HepG2 (cell line): ENCODE measurements around the gene GNB3. TPM values are rescaled to one million over a fixed set of nuclear protein-coding genes. Genes with fewer than 3 reads are reported as not detected.

Source experiments
- ATAC-seq: fragments of 200-7000 bp; cut with Tn5 transposase; 3 replicates; pipeline ENCODE4 v1.9.1; 2020; ENCODE audit warnings: mild to moderate bottlenecking, moderate library complexity
- BruUV-seq: library from RNA; stranded (reverse); fragments of 400-500 nt; replicated peaks from 2 replicates; lab custom pipeline; 2021; lab: Mats Ljungman, UMichigan
- CTCF ChIA-PET: fragments of 300-600 bp; formaldehyde crosslinking; extraction: SDS; loops from one replicate; lab custom pipeline; 2021; ENCODE audit warnings: low total read pairs, inconsistent platforms, low intra/inter-chr PET ratio; lab: Yijun Ruan, JAX
- POLR2A ChIA-PET: fragments of 350-600 bp; sonication (Branson Sonifier 250); formaldehyde crosslinking; loops from one replicate; lab custom pipeline; 2020; ENCODE audit warnings: antibody characterized with exemption, inconsistent platforms; lab: Yijun Ruan, JAX
- DNase-seq: peaks from one replicate; pipeline ENCODE4 v3.0.0-alpha.2; 2015; ENCODE audit warnings: low spot score
- FAIRE-seq: peaks from 3 replicates; lab custom pipeline; 2011; peaks lifted over from hg19 to GRCh38; lab: Jason Lieb, UNC
- H2AFZ ChIP-seq: one replicate; pipeline ENCODE4 v1.6.1; 2011; ENCODE audit warnings: low read length, inconsistent platforms
- H3K27ac ChIP-seq: fragments of 300-600 bp; 3 replicates; pipeline ENCODE4 v1.8.0; 2011; ENCODE audit warnings: mixed run types, mild to moderate bottlenecking, mixed read lengths, low read length, inconsistent platforms; ENCODE audit not compliant: insufficient read depth; ENCODE audit errors: extremely low read length
- H3K27me3 ChIP-seq, 2 experiments: fragments of 200-600 bp in 1 of 2; 2 replicates in 1 of 2; 3 replicates in 1 of 2; pipeline versions ENCODE4 v1.6.0 to v1.8.0; 2011; ENCODE audit warnings: low read length in 2 of 2, mild to moderate bottlenecking in 2 of 2, moderate library complexity in 2 of 2, inconsistent platforms in 1 of 2; ENCODE audit not compliant: insufficient read depth in 2 of 2, control insufficient read depth in 1 of 2
- H3K36me3 ChIP-seq, 2 experiments: fragments of 200-600 bp in 1 of 2; replicated peaks in 1 of 2; 2 replicates in 1 of 2; 3 replicates in 1 of 2; pipeline versions ENCODE4 v1.5.1 to v1.8.0; 2011; ENCODE audit warnings: low read length in 2 of 2, inconsistent platforms in 1 of 2; ENCODE audit not compliant: insufficient read depth in 2 of 2, control insufficient read depth in 1 of 2
- H3K4me1 ChIP-seq: 2 replicates; pipeline ENCODE4 v1.5.1; 2012; ENCODE audit warnings: low read length, inconsistent platforms; ENCODE audit not compliant: insufficient read depth
- H3K4me2 ChIP-seq: 2 replicates; pipeline ENCODE4 v1.6.0; 2011; ENCODE audit warnings: low read depth, low read length, inconsistent platforms
- H3K4me3 ChIP-seq, 3 experiments: fragments of 200-600 bp in 1 of 3; sonication (generic), shearing (Covaris generic) in 1 of 3; replicated peaks in 1 of 3; 2 replicates each; pipeline ENCODE4 v1.5.1; 2011 to 2016; ENCODE audit warnings: low read length in 3 of 3, inconsistent platforms in 2 of 3, low read depth in 2 of 3, mild to moderate bottlenecking in 2 of 3, control low read depth in 1 of 3, mixed read lengths in 1 of 3; ENCODE audit not compliant: insufficient read depth in 1 of 3
- H3K79me2 ChIP-seq: one replicate; pipeline ENCODE4 v1.6.1; 2011; ENCODE audit warnings: low read length, inconsistent platforms; ENCODE audit not compliant: insufficient read depth
- H3K9ac ChIP-seq: 2 replicates; pipeline ENCODE4 v1.6.0; 2011; ENCODE audit warnings: mild to moderate bottlenecking, low read depth, low read length, inconsistent platforms; ENCODE audit not compliant: insufficient read depth
- H3K9me3 ChIP-seq: 2 replicates; pipeline ENCODE4 v1.5.1; 2012; ENCODE audit warnings: mild to moderate bottlenecking, low read length
- H4K20me1 ChIP-seq: 2 replicates; pipeline ENCODE4 v1.6.0; 2011; ENCODE audit warnings: inconsistent platforms, mild to moderate bottlenecking, low read length, moderate library complexity; ENCODE audit not compliant: insufficient read depth
- AGO2 ChIP-seq: fragments of 200-400 bp; formaldehyde crosslinking; optimal IDR thresholded peaks from 2 replicates; pipeline ENCODE3; 2017; ENCODE audit warnings: mild to moderate bottlenecking, low read depth, low read length, moderate library complexity
- EZH2 ChIP-seq: conservative IDR thresholded peaks from 2 replicates; pipeline ENCODE4 v1.6.1; 2012; ENCODE audit warnings: mild to moderate bottlenecking, low read depth, low read length, moderate library complexity
- FOSL2 ChIP-seq: sonication (generic); formaldehyde crosslinking; IDR thresholded peaks from 2 replicates; pipeline ENCODE4 v1.4.0; 2020; ENCODE audit warnings: missing genetic modification reagents
- FOXO4 ChIP-seq: sonication (generic); formaldehyde crosslinking; conservative IDR thresholded peaks from 2 replicates; pipeline ENCODE4 v1.8.1; 2023; ENCODE audit warnings: missing genetic modification reagents
- MBNL3 ChIP-seq: fragments of 250-450 bp; sonication (Bioruptor Pico); conservative IDR thresholded peaks from 2 replicates; pipeline ENCODE4 v1.8.0; 2022; ENCODE audit warnings: mild to moderate bottlenecking, inconsistent platforms
- MYNN ChIP-seq: sonication (generic); formaldehyde crosslinking; IDR thresholded peaks from 2 replicates; pipeline ENCODE4 v1.4.0; 2020; ENCODE audit warnings: mild to moderate bottlenecking, low read depth, missing genetic modification reagents
- RAD51 ChIP-seq: fragments of 450-650 bp; IDR thresholded peaks from 2 replicates; pipeline ENCODE4 v1.6.1; 2016; ENCODE audit warnings: borderline replicate concordance
- TAF15 ChIP-seq: fragments of 200-400 bp; formaldehyde crosslinking; IDR thresholded peaks from one replicate; pipeline ENCODE4 v1.6.1; 2018; ENCODE audit warnings: mild to moderate bottlenecking, low read depth, low read length; ENCODE audit not compliant: poor library complexity, severe bottlenecking
- U2AF1 ChIP-seq: fragments of 200-400 bp; formaldehyde crosslinking; optimal IDR thresholded peaks from 2 replicates; pipeline ENCODE3; 2017; ENCODE audit warnings: mild to moderate bottlenecking, low read depth, low read length
- ZFP36 ChIP-seq: fragments of 150-350 bp; IDR thresholded peaks from 2 replicates; pipeline ENCODE4 v1.6.1; 2018; ENCODE audit warnings: borderline replicate concordance, low read length, low read depth; ENCODE audit not compliant: partially characterized antibody
- ZNF317 ChIP-seq: sonication (generic); formaldehyde crosslinking; IDR thresholded peaks from 2 replicates; pipeline ENCODE4 v1.5.0; 2020; ENCODE audit warnings: mild to moderate bottlenecking, missing genetic modification reagents
- ZNF343 ChIP-seq: sonication (generic); formaldehyde crosslinking; IDR thresholded peaks from 2 replicates; pipeline ENCODE4 v1.4.0; 2020; ENCODE audit warnings: mild to moderate bottlenecking, missing genetic modification reagents
- ZNF605 ChIP-seq: sonication (generic); formaldehyde crosslinking; IDR thresholded peaks from 2 replicates; pipeline ENCODE4 v1.8.0; 2022; ENCODE audit warnings: mild to moderate bottlenecking, missing genetic modification reagents
- ZNF749 ChIP-seq: sonication (generic); formaldehyde crosslinking; IDR thresholded peaks from 2 replicates; pipeline ENCODE4 v1.8.0; 2022; ENCODE audit warnings: mild to moderate bottlenecking, missing genetic modification reagents, moderate library complexity, borderline replicate concordance
- ZNF790 ChIP-seq: sonication (generic); formaldehyde crosslinking; IDR thresholded peaks from 2 replicates; pipeline ENCODE4 v1.8.0; 2022; ENCODE audit warnings: missing genetic modification reagents, mild to moderate bottlenecking, borderline replicate concordance
- WGBS: methylation state at CpG from one replicate; pipeline ENCODE4 v1.1.6; 2017; ENCODE audit warnings: low lambda C conversion rate; 5-methylcytosine and 5-hydroxymethylcytosine counted together
- in situ Hi-C: cut with HindIII; loops from 2 replicates; pipeline ENCODE4 v1.10.0; 2017; ENCODE audit warnings: low pct_unique_long_range_greater_than_20kb; ENCODE audit not compliant: extremely low pct_ligation_motif_present
- intact Hi-C: fragments of 100-400 bp; cut with micrococcal nuclease; formaldehyde crosslinking; loops from one replicate; pipeline ENCODE4 v1.10.0; 2022; ENCODE audit not compliant: unreplicated experiment
- polyA plus RNA-seq, 8 experiments: library from polyadenylated mRNA; depleted of rRNA in 3 of 8; stranded (reverse) in 7 of 8; unstranded in 1 of 8; fragments of >200 nt; fragmentation: Illumina TruSeq in 4 of 8; extraction: Trizol in 4 of 8; gene quantifications; 2 replicates each; pipeline versions ENCODE4 v1.2.1 to v1.2.3, GENCODE V29; 2011 to 2016; ENCODE audit warnings: low read depth in 4 of 8, missing spikeins in 1 of 8, mixed read lengths in 1 of 8; ENCODE audit not compliant: insufficient read depth in 1 of 8
- total RNA-seq, 5 experiments: library from RNA; depleted of rRNA; stranded (reverse); fragments of >200 nt; fragmentation: Illumina TruSeq; extraction: Trizol; gene quantifications; 2 replicates each; pipeline ENCODE4 v1.2.3, GENCODE V29; 2016; ENCODE audit warnings: low read depth in 1 of 5
- TF ChIP-seq, protein P1 (sequence below): IDR thresholded peaks from 2 replicates; pipeline ENCODE4 v1.6.1; 2012; ENCODE audit warnings: inconsistent platforms
- TF ChIP-seq, protein P2 (sequence below): sonication (generic); formaldehyde crosslinking; IDR thresholded peaks from 2 replicates; pipeline ENCODE4 v1.5.0; 2020; ENCODE audit warnings: mild to moderate bottlenecking, low read depth, missing genetic modification reagents, borderline replicate concordance

GNB3 gene
- total and polyA plus RNA-seq, 2 of the 13 experiments (the other 11 are each of a cell fraction or from before 2014, with no cell fraction given), result 1.3 to 3.6 TPM

GRCh38 chr12:6839482-6840201, 1.1 kb upstream of the GNB3 start:
- H4K20me1 ChIP-seq, result no peaks in the 10 kb centered on the region
- TF ChIP-seq ZFP36 (no peak), RAD51 (no peak), U2AF1 (no peak), AGO2 (peak; percentile 32), ZNF790 (no peak), MYNN (CRISPR knock-in tag) (no peak)
- no TSS peak for BruUV-seq
- no peaks in the 10 kb centered on the region for H3K4me1 ChIP-seq
- no peaks in the 10 kb centered on the region for H3K79me2 ChIP-seq
- CTCF ChIA-PET, result no interaction called here
- in situ Hi-C loops (no loop called here), intact Hi-C loops (no loop called here)
- H3K9me3 ChIP-seq, result no peaks in the 10 kb centered on the region
- no peak for ATAC-seq
- H3K4me2 ChIP-seq, result no peak overlapping the region
- H3K9ac ChIP-seq, result no peak overlapping the region
- POLR2A ChIA-PET, result interaction anchor here (2.0 to 2.7 kb wide), 2 partner anchors 12 to 27 kb away, joined by 5 to 17 read pairs; partner anchors contain the start of genes CDCA3, TPI1 and USP5
- no peak overlapping the region for H2AFZ ChIP-seq
- H3K36me3 ChIP-seq, result peaks cover 10 to 19% of the 10 kb centered on the region in 2 experiments; a peak in 4 of 5 replicates
- 84% methylated on average over 7 of the region's 10 CpGs for whole genome bisulfite sequencing
- DNase-seq, result no peak
- no peaks in the 10 kb centered on the region for H3K27me3 ChIP-seq
- H3K4me3 ChIP-seq, result no peak overlapping the region
- no peak overlapping the region for H3K27ac ChIP-seq
- FAIRE-seq, result no peak

DNA sequence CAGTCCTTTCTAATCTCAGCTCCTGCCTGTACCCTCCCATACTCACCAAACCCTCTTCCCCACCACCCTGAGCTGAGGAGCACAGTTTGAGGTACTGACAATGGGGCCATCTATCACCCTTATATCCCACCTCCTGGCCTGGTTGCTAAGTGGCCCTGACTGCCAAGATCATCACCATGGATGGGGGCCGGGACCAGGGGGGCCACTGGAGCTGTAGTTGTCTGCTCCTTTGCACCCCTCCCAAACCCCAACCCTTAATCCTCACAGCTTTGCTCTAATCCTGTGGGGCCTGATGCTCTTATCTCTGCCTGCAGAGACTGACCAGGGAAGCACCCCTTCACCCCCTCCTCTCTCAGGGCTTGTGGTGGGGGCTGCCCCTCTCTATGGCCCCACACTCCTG, 395 bp upstream of the GNB3 start:
- ChIA-PET CTCF (no interaction called here), POLR2A (interaction anchor here (2.0 to 2.7 kb wide), 2 partner anchors 12 to 26 kb away, joined by 5 to 17 read pairs; partner anchors contain the start of genes CDCA3, TPI1 and USP5)
- FAIRE-seq, result no peak
- WGBS, result 100% methylated on average over 1 of the region's 1 CpG
- no peak overlapping the region for H3K9ac ChIP-seq
- intact Hi-C loops, result no loop called here
- BruUV-seq, result no TSS peak
- no peak overlapping the region for H3K4me3 ChIP-seq
- no peak overlapping the region for H3K27ac ChIP-seq
- in situ Hi-C loops, result no loop called here
- no peaks in the 10 kb centered on the region for H3K79me2 ChIP-seq
- no peaks in the 10 kb centered on the region for H3K9me3 ChIP-seq
- no peak for DNase-seq
- H2AFZ ChIP-seq, result no peak overlapping the region
- peaks cover 11 to 25% of the 10 kb centered on the region in 2 experiments; a peak in 4 of 5 replicates for H3K36me3 ChIP-seq
- H3K4me1 ChIP-seq, result no peaks in the 10 kb centered on the region
- H3K27me3 ChIP-seq, result no peaks in the 10 kb centered on the region
- no peak for ATAC-seq
- H3K4me2 ChIP-seq, result no peak overlapping the region
- H4K20me1 ChIP-seq, result no peaks in the 10 kb centered on the region
- TF ChIP-seq FOSL2 (no peak), ZNF749 (CRISPR knock-in tag) (no peak), TAF15 (no peak), FOXO4 (CRISPR knock-in tag) (no peak), ZNF605 (no peak), ZNF317 (CRISPR knock-in tag) (no peak), ZNF343 (CRISPR knock-in tag) (no peak), EZH2 (no peak), MBNL3 (CRISPR knock-in tag) (no peak)
- TF ChIP-seq, protein P1, sequence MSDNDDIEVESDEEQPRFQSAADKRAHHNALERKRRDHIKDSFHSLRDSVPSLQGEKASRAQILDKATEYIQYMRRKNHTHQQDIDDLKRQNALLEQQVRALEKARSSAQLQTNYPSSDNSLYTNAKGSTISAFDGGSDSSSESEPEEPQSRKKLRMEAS, result no peak
- TF ChIP-seq, protein P2, sequence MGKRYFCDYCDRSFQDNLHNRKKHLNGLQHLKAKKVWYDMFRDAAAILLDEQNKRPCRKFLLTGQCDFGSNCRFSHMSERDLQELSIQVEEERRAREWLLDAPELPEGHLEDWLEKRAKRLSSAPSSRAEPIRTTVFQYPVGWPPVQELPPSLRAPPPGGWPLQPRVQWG (CRISPR knock-in tag), result no peak
